Osteoblast (primary cell): Measurements from ENCODE around the gene NUP37. TPM values are rescaled to one million over a fixed set of nuclear protein-coding genes. Genes with fewer than 3 reads are reported as not detected.
"Not testable (repeated sequence)": the region's sequence is repeated elsewhere in the genome, so short reads cannot be mapped to it uniquely, and the experiment has no call there.

Experiments
- DNase-seq: peaks from one replicate; pipeline ENCODE4 v3.0.0; 2011; ENCODE audit warnings: low spot score, mixed read lengths; ENCODE audit not compliant: insufficient read length; ENCODE audit errors: missing footprints
- H2AFZ ChIP-seq: 2 replicates; pipeline ENCODE4 v1.6.0; 2011; ENCODE audit warnings: mild to moderate bottlenecking, low read length
- H3K27ac ChIP-seq: 2 replicates; pipeline ENCODE4 v1.5.1; 2011; ENCODE audit warnings: mild to moderate bottlenecking, low read depth, low read length, moderate library complexity
- H3K27me3 ChIP-seq: 2 replicates; pipeline ENCODE4 v1.6.0; 2012; ENCODE audit warnings: mild to moderate bottlenecking, control low read depth, inconsistent platforms, low read length, moderate library complexity; ENCODE audit not compliant: insufficient read depth
- H3K36me3 ChIP-seq: 2 replicates; pipeline ENCODE4 v1.5.1; 2011; ENCODE audit warnings: mild to moderate bottlenecking, low read length, control low read depth, moderate library complexity; ENCODE audit not compliant: insufficient read depth
- H3K4me1 ChIP-seq: 2 replicates; pipeline ENCODE4 v1.5.1; 2011; ENCODE audit warnings: mild to moderate bottlenecking, low read length, control low read depth, moderate library complexity; ENCODE audit not compliant: insufficient read depth
- H3K4me2 ChIP-seq: 2 replicates; pipeline ENCODE4 v1.6.0; 2011; ENCODE audit warnings: mild to moderate bottlenecking, low read length; ENCODE audit not compliant: insufficient read depth
- H3K4me3 ChIP-seq: fragments of 200-600 bp; sonication (generic); 3 replicates; pipeline ENCODE4 v1.5.1; 2012; ENCODE audit warnings: mild to moderate bottlenecking, low read length, inconsistent platforms; ENCODE audit not compliant: insufficient read depth
- H3K79me2 ChIP-seq: 2 replicates; pipeline ENCODE4 v1.6.0; 2012; ENCODE audit warnings: mild to moderate bottlenecking, low read length, control low read depth, inconsistent platforms; ENCODE audit not compliant: insufficient read depth
- H3K9me3 ChIP-seq: 2 replicates; pipeline ENCODE4 v1.5.1; 2011; ENCODE audit warnings: low read depth, low read length, control low read depth
- H4K20me1 ChIP-seq: 2 replicates; pipeline ENCODE4 v1.6.0; 2012; ENCODE audit warnings: mild to moderate bottlenecking, low read length, control low read depth; ENCODE audit not compliant: insufficient read depth
- CTCF ChIP-seq: IDR thresholded peaks from 2 replicates; pipeline ENCODE4 v1.5.1; 2011; ENCODE audit warnings: mild to moderate bottlenecking, low read depth, low read length, moderate library complexity; ENCODE audit errors: extremely low read depth
- total RNA-seq: library from RNA; depleted of rRNA; stranded (reverse); fragments of >200 nt; gene quantifications from 2 replicates; pipeline ENCODE4 v1.2.3, GENCODE V29; 2012

NUP37 gene
- total RNA-seq, 1 donor = 24.6 TPM

GRCh38 chr12:102144221-102144620 lies 24.3 kb upstream of the NUP37 start:
- Histone ChIP-seq H3K27ac (no peak overlapping the region), H3K9me3 (no peaks in the 10 kb centered on the region), H3K27me3 (no peaks in the 10 kb centered on the region), H3K4me2 (no peak overlapping the region), H3K36me3 (no peaks in the 10 kb centered on the region), H2AFZ (no peak overlapping the region), H4K20me1 (no peaks in the 10 kb centered on the region), H3K79me2 (no peaks in the 10 kb centered on the region), H3K4me3 (no peak overlapping the region), H3K4me1 (no peaks in the 10 kb centered on the region)
- no peak for DNase-seq
- no peak for TF ChIP-seq CTCF

GRCh38 chr12:102142866-102143373 lies 23.0 kb upstream of the NUP37 start:
- not testable (repeated sequence) for H2AFZ ChIP-seq, H3K27me3 ChIP-seq, H4K20me1 ChIP-seq, H3K4me2 ChIP-seq, H3K9me3 ChIP-seq, DNase-seq, H3K36me3 ChIP-seq, H3K27ac ChIP-seq, H3K79me2 ChIP-seq, H3K4me1 ChIP-seq, H3K4me3 ChIP-seq

GRCh38 chr12:102137619-102138018 lies 17.7 kb upstream of the NUP37 start:
- not testable (repeated sequence) for H3K79me2 ChIP-seq

GRCh38 chr12:102131442-102131841 lies 11.5 kb upstream of the NUP37 start:
- H3K79me2 ChIP-seq, H3K27ac ChIP-seq, H4K20me1 ChIP-seq, H2AFZ ChIP-seq, H3K27me3 ChIP-seq, H3K9me3 ChIP-seq, H3K4me3 ChIP-seq, H3K4me2 ChIP-seq, H3K36me3 ChIP-seq, DNase-seq, H3K4me1 ChIP-seq: not testable (repeated sequence)

More at GRCh38 chr12:102137619-102138018, 17.7 kb upstream of the NUP37 start:
- H3K27ac ChIP-seq, H3K4me3 ChIP-seq, H3K36me3 ChIP-seq, H3K9me3 ChIP-seq, H3K4me1 ChIP-seq, DNase-seq, H3K27me3 ChIP-seq, H4K20me1 ChIP-seq, H3K4me2 ChIP-seq, H2AFZ ChIP-seq: not testable (repeated sequence)

GRCh38 chr12:102130720-102131119 lies 10.8 kb upstream of the NUP37 start:
- H3K36me3 ChIP-seq, H3K4me2 ChIP-seq, H3K27ac ChIP-seq, H3K27me3 ChIP-seq, H3K4me3 ChIP-seq, H3K79me2 ChIP-seq, H4K20me1 ChIP-seq, DNase-seq, H3K9me3 ChIP-seq, H3K4me1 ChIP-seq, H2AFZ ChIP-seq: not testable (repeated sequence)

- H3K36me3 ChIP-seq = peaks cover 17% of the 10 kb centered on the region
- H3K27me3 ChIP-seq, H4K20me1 ChIP-seq, DNase-seq, H3K9me3 ChIP-seq: not testable (repeated sequence)
- peak overlapping the region; percentile 89 for H3K4me2 ChIP-seq
- H3K4me3 ChIP-seq = peak overlapping the region; percentile 87
- H3K4me1 ChIP-seq = peaks cover 18% of the 10 kb centered on the region
- H2AFZ ChIP-seq = peak overlapping the region; percentile 100
- H3K27ac ChIP-seq = peak overlapping the region; percentile 26
- peaks cover 48% of the 10 kb centered on the region for H3K79me2 ChIP-seq
These were observed 1.4 kb upstream of the NUP37 start for GRCh38 chr12:102121328-102121727.
